CD4-positive, alpha-beta T cell treated with Interleukin-15 for 4 hours (primary cell): ENCODE results near the gene ADK.
"Not testable (repeated sequence)": the region's sequence is repeated elsewhere in the genome, so short reads cannot be mapped to it uniquely, and the experiment has no call there.

ENCODE experiments used
- DNase-seq: peaks from one replicate; pipeline ENCODE4 v3.0.0-alpha.2; 2020; ENCODE audit warnings: low spot score

ADK gene

GRCh38 chr10:74300074-74300621 is 149.1 kb downstream of the ADK start:
- not testable (repeated sequence) for DNase-seq

GRCh38 chr10:74300666-74301065 is 149.6 kb downstream of the ADK start:
- no peak for DNase-seq

GRCh38 chr10:74305730-74306129 is 154.7 kb downstream of the ADK start:
- no peak for DNase-seq

GRCh38 chr10:74306227-74306982 is 155.4 kb downstream of the ADK start:
- DNase-seq, result no peak

- no peak for DNase-seq
Measured at GRCh38 chr10:74307061-74307651, 156.1 kb downstream of the ADK start.

GRCh38 chr10:74310652-74311257 is 159.7 kb downstream of the ADK start:
- no peak for DNase-seq

- peak; percentile 2 for DNase-seq
Measured at GRCh38 chr10:74314166-74314565, 163.1 kb downstream of the ADK start.

GRCh38 chr10:74320026-74320425 is 169.0 kb downstream of the ADK start:
- DNase-seq, result no peak

GRCh38 chr10:74320717-74321116 is 169.7 kb downstream of the ADK start:
- DNase-seq, result no peak

- no peak for DNase-seq
Measured at GRCh38 chr10:74322141-74322540, 171.1 kb downstream of the ADK start.

- no peak for DNase-seq
Measured at GRCh38 chr10:74322565-74322964, 171.5 kb downstream of the ADK start.

- DNase-seq, result no peak
Measured at GRCh38 chr10:74328388-74328787, 177.4 kb downstream of the ADK start.

- no peak for DNase-seq
Measured at GRCh38 chr10:74329873-74330272, 178.9 kb downstream of the ADK start.

- DNase-seq, result no peak
Measured at GRCh38 chr10:74330646-74331045, 179.6 kb downstream of the ADK start.

GRCh38 chr10:74332398-74332797 is 181.4 kb downstream of the ADK start:
- no peak for DNase-seq

- DNase-seq, result no peak
Measured at GRCh38 chr10:74333174-74333573, 182.2 kb downstream of the ADK start.

GRCh38 chr10:74334221-74334620 is 183.2 kb downstream of the ADK start:
- no peak for DNase-seq

GRCh38 chr10:74335501-74335900 is 184.5 kb downstream of the ADK start:
- DNase-seq, result no peak

- DNase-seq, result no peak
Measured at GRCh38 chr10:74337330-74338016, 186.5 kb downstream of the ADK start.

- DNase-seq, result no peak
Measured at GRCh38 chr10:74342991-74343390, 192.0 kb downstream of the ADK start.

GRCh38 chr10:74343804-74344203 is 192.8 kb downstream of the ADK start:
- DNase-seq, result no peak

GRCh38 chr10:74344306-74344705 is 193.3 kb downstream of the ADK start:
- DNase-seq, result no peak

GRCh38 chr10:74347522-74347921 is 196.5 kb downstream of the ADK start:
- no peak for DNase-seq
